ENCODE results near the gene CSPG4. TPM values are rescaled to one million over a fixed set of nuclear protein-coding genes. Genes with fewer than 3 reads are reported as not detected.
"Not testable (repeated sequence)": the region's sequence is repeated elsewhere in the genome, so short reads cannot be mapped to it uniquely, and the experiment has no call there.

The CSPG4 gene
- total and polyA plus RNA-seq, 10 of the 15 experiments (the other 5 are each of a cell fraction or from before 2014, with no cell fraction given) = 0.02 to 2.2 (median 0.76) TPM

GRCh38 chr15:75636026-75636425 lies 76.6 kb downstream of the CSPG4 start:
- ATAC-seq (no peak), FAIRE-seq (no peak), DNase-seq (ENCODE audit: low read depth, low spot score) (no peak)
- 75% methylated on average over 5 of the region's 6 CpGs for WGBS (ENCODE audit: insufficient coverage, insufficient replicate concordance, low lambda C conversion rate, missing lambda C conversion rate)
- POLR2A ChIA-PET = interaction anchor here (0.6 to 1.1 kb wide), 2 partner anchors 10 to 88 kb away, joined by 3 to 7 read pairs; partner anchors contain the start of gene SNUPN
- no peak overlapping the region for H3K4me3 ChIP-seq
- CTCF ChIA-PET = interaction anchor here (1.3 kb wide), 1 partner anchor 10 kb away, joined by 3 read pairs; the partner anchor contains the start of gene SNUPN
- intact Hi-C loops (cut with micrococcal nuclease; ENCODE audit: unreplicated experiment) (no loop called here), in situ Hi-C loops (cut with MboI) (no loop called here)
- H3K4me2 ChIP-seq (ENCODE audit: control insufficient read depth, insufficient read depth) = no peak overlapping the region
- no peak overlapping the region for H2AFZ ChIP-seq (ENCODE audit: control insufficient read depth, low read depth, low read length)
- H3K9me3 ChIP-seq (replicated peaks; ENCODE audit: control insufficient read depth, insufficient read depth, low read length) = no peaks in the 10 kb centered on the region
- no peaks in the 10 kb centered on the region for H3K4me1 ChIP-seq (ENCODE audit: control insufficient read depth, insufficient read depth, low read length)
- H3K79me2 ChIP-seq (ENCODE audit: control insufficient read depth, insufficient read depth, low read length) = peaks cover 32% of the 10 kb centered on the region
- TF ChIP-seq BACH1 (IDR thresholded peaks at IDR 0.05; ENCODE audit: borderline replicate concordance) = no peak
- no peak for TF ChIP-seq BCL11A (IDR thresholded peaks at IDR 0.05; ENCODE audit: low read depth, low read length)
- no peak for TF ChIP-seq CEBPB (IDR thresholded peaks at IDR 0.05; ENCODE audit: borderline replicate concordance in 1 of 2, low read depth in 2 of 2, low read length in 2 of 2)
- TF ChIP-seq PKNOX1 (IDR thresholded peaks at IDR 0.05) = no peak
- TF ChIP-seq POLR2AphosphoS5 (IDR thresholded peaks at IDR 0.05; ENCODE audit: low read length) = no peak
- TF ChIP-seq ZSCAN29 (IDR thresholded peaks at IDR 0.05) = no peak
- no peak for TF ChIP-seq STAT1 (conservative IDR thresholded peaks at IDR 0.05)
- no peak for TF ChIP-seq TCF7 (IDR thresholded peaks at IDR 0.05; ENCODE audit: borderline replicate concordance)
- TF ChIP-seq GABPA (IDR thresholded peaks at IDR 0.05; ENCODE audit: low read depth) = no peak
- no peak for TF ChIP-seq HDAC2 (IDR thresholded peaks at IDR 0.05)
- no peak for TF ChIP-seq TAF1 (IDR thresholded peaks at IDR 0.05; ENCODE audit: borderline replicate concordance, low read depth, low read length)
- TF ChIP-seq CHD1 (IDR thresholded peaks at IDR 0.05; ENCODE audit: low read depth, low read length) = no peak
- no peak for TF ChIP-seq NR2F1 (conservative IDR thresholded peaks at IDR 0.05)
- no peak for TF ChIP-seq NRF1 (conservative IDR thresholded peaks at IDR 0.05; ENCODE audit: low read depth, low read length)
- BruUV-seq (replicated peaks) = no TSS peak
- H3K36me3 ChIP-seq (ENCODE audit: control insufficient read depth in 2 of 2, insufficient read depth in 2 of 2, low read length in 1 of 2) = no peaks in the 10 kb centered on the region; a peak in 1 of 4 replicates
- H3K27ac ChIP-seq (ENCODE audit: control insufficient read depth, insufficient read depth) = no peak overlapping the region
- H3K9ac ChIP-seq (ENCODE audit: control insufficient read depth, insufficient read depth, low read length) = no peak overlapping the region
- SMC1A ChIA-PET (ENCODE audit: uncharacterized antibody, unreplicated experiment) = interaction anchor here (1.2 kb wide), 1 partner anchor 10 kb away, joined by 7 read pairs; the partner anchor contains the start of gene SNUPN
- RAD21 ChIA-PET (ENCODE audit: unreplicated experiment) = interaction anchor here (0.8 to 1.2 kb wide), 2 partner anchors 10 to 268 kb away, joined by 3 to 4 read pairs; partner anchors contain the start of gene SNUPN
- H3K27me3 ChIP-seq (replicated peaks in 1 of 2; ENCODE audit: control insufficient read depth in 2 of 2, insufficient read depth in 2 of 2, low read length in 1 of 2) = no peaks in the 10 kb centered on the region
- peaks cover 2% of the 10 kb centered on the region; the same call in 1 of the 2 replicates for H4K20me1 ChIP-seq (ENCODE audit: control insufficient read depth, insufficient read depth)

DNA sequence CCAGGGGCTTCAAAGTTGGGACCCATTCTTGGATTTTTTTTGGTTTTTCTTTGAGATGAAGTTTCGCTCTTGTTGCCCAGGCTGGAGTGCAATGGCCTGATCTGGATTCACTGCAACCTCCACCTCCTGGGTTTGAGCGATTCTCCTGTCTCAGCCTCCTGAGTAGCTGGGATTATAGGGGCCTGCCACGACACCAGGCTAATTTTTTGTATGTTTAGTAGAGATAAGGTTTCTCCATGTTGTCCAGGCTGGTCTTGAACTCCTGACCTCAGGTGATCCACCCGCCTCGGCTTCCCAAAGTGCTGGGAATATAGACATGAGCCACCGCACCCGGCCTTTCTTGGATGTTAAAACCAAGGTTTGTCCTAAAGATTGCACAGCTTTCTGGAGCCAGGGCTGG lies 78.7 kb downstream of the CSPG4 start:
- H3K9ac ChIP-seq (ENCODE audit: control insufficient read depth, insufficient read depth, low read length); H3K9me3 ChIP-seq (replicated peaks; ENCODE audit: control insufficient read depth, insufficient read depth, low read length); H3K4me3 ChIP-seq; SMC1A ChIA-PET (ENCODE audit: uncharacterized antibody, unreplicated experiment); DNase-seq (ENCODE audit: low read depth, low spot score); H3K4me1 ChIP-seq (ENCODE audit: control insufficient read depth, insufficient read depth, low read length); H4K20me1 ChIP-seq (ENCODE audit: control insufficient read depth, insufficient read depth); H2AFZ ChIP-seq (ENCODE audit: control insufficient read depth, low read depth, low read length); in situ Hi-C loops (cut with MboI); intact Hi-C loops (cut with micrococcal nuclease; ENCODE audit: unreplicated experiment); FAIRE-seq; H3K27me3 ChIP-seq (replicated peaks in 1 of 2; ENCODE audit: control insufficient read depth in 2 of 2, insufficient read depth in 2 of 2, low read length in 1 of 2); ATAC-seq; H3K27ac ChIP-seq (ENCODE audit: control insufficient read depth, insufficient read depth); H3K4me2 ChIP-seq (ENCODE audit: control insufficient read depth, insufficient read depth); H3K36me3 ChIP-seq (ENCODE audit: control insufficient read depth in 2 of 2, insufficient read depth in 2 of 2, low read length in 1 of 2); RAD21 ChIA-PET (ENCODE audit: unreplicated experiment); CTCF ChIA-PET; BruUV-seq (replicated peaks): not testable (repeated sequence)
- 88% methylated on average over 7 of the region's 7 CpGs for WGBS (ENCODE audit: insufficient coverage, insufficient replicate concordance, low lambda C conversion rate, missing lambda C conversion rate)
- POLR2A ChIA-PET = interaction anchor here (2.0 kb wide), 1 partner anchor 179 kb away, joined by 6 read pairs; no protein-coding TSS in a partner anchor
- H3K79me2 ChIP-seq (ENCODE audit: control insufficient read depth, insufficient read depth, low read length) = peaks cover 21% of the 10 kb centered on the region
